ENCODE measurements around the gene AFF2. TPM values are rescaled to one million over a fixed set of nuclear protein-coding genes. Genes with fewer than 3 reads are reported as not detected.

Gene AFF2
- total and polyA plus RNA-seq, 10 donors = 0.04 to 26.6 (median 8.7) TPM

DNA sequence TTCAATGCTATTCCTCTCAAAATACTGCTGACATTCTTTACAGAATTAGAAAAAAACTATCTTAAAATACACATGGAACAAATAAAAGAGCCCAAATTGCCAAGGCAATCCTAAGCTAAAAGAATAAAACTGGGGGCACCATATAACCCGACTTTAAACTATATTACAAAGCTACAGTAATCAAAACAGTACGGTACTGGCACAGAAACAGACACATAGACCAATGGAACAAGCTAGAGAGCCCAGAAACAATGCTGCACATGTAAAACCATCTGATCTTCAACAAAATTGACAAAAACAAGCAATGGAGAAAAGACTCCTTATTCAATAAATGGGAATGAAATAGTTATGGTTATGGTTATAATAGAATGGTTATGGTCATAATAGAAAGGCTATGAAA lies 522.1 kb downstream of the AFF2 start:
- no peak for TF ChIP-seq POLR2A (IDR thresholded peaks at IDR 0.05)
- TF ChIP-seq, protein P1, sequence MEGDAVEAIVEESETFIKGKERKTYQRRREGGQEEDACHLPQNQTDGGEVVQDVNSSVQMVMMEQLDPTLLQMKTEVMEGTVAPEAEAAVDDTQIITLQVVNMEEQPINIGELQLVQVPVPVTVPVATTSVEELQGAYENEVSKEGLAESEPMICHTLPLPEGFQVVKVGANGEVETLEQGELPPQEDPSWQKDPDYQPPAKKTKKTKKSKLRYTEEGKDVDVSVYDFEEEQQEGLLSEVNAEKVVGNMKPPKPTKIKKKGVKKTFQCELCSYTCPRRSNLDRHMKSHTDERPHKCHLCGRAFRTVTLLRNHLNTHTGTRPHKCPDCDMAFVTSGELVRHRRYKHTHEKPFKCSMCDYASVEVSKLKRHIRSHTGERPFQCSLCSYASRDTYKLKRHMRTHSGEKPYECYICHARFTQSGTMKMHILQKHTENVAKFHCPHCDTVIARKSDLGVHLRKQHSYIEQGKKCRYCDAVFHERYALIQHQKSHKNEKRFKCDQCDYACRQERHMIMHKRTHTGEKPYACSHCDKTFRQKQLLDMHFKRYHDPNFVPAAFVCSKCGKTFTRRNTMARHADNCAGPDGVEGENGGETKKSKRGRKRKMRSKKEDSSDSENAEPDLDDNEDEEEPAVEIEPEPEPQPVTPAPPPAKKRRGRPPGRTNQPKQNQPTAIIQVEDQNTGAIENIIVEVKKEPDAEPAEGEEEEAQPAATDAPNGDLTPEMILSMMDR (IDR thresholded peaks at IDR 0.05 in 8 of 11, conservative IDR thresholded peaks at IDR 0.05 in 3 of 11) = no peak
- H3K27me3 ChIP-seq (replicated peaks in 1 of 7) = no peaks in the 10 kb centered on the region
- no peak for DNase-seq
- peaks cover 0 to 33% (median 19%) of the 10 kb centered on the region in 8 donors for H3K9me3 ChIP-seq
- H3K27ac ChIP-seq = no peak overlapping the region
- H3K4me3 ChIP-seq = no peak overlapping the region
- H3K4me1 ChIP-seq = no peaks in the 10 kb centered on the region
- no peaks in the 10 kb centered on the region for H3K36me3 ChIP-seq
- WGBS, 5 donors = 56 to 83% (median 79%) methylated on average over 2 of the region's 2 CpGs
- intact Hi-C loops (cut with DNase I; ENCODE audit: low total_unique reads) = no loop called here

DNA sequence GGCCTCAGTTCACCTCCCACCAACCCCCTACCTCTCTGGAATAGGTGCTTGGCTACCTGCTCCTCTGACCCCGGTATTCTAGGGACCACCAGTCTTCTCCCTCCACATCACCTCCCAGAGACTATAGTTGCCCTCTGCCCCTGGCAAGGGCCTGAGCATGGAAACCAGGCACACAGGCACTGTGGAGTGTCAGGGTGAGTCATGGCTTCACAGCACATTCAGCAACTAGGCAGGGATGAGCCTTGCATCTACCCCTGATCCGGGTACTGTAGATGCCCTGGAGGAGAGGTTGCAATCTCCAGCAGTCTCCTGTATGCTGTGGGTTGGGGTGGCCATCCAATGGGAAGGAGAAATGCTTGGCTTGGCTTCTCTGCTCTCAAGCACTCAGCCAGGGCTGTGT lies 532.0 kb downstream of the AFF2 start:
- Histone ChIP-seq H3K36me3 (no peaks in the 10 kb centered on the region), H3K27ac (no peak overlapping the region), H3K9me3 (no peaks in the 10 kb centered on the region), H3K27me3 (replicated peaks in 1 of 7) (no peaks in the 10 kb centered on the region), H3K4me1 (no peaks in the 10 kb centered on the region), H3K4me3 (no peak overlapping the region)
- 36 to 88% (median 87%) methylated on average over 1 to 2 of the region's 2 CpGs for WGBS, 5 donors
- intact Hi-C loops (cut with DNase I; ENCODE audit: low total_unique reads) = no loop called here
- DNase-seq = no peak
- TF ChIP-seq POLR2A (IDR thresholded peaks at IDR 0.05) (no peak), POLR2AphosphoS5 (IDR thresholded peaks at IDR 0.05) (no peak)
- TF ChIP-seq, protein P1 (IDR thresholded peaks at IDR 0.05 in 8 of 11, conservative IDR thresholded peaks at IDR 0.05 in 3 of 11) = no peak

DNA sequence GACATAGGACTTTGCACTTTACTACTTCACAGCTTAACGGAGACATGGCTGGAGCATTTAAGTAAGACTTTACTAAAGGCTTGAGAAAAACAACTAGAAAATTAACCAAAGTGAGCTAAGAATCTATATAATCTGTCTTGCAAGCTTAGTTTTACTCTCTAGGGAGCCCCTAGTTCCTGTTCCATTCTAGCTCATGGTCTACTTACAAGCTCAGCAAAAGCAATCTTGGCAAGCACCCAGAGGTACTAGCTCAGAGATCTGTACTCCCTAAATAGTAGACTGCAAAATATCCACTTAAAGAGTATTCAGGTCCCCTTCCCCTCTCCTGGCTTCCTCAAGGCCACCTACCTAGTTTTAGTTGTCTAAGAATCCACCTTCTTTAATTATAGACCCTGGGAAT lies 535.7 kb downstream of the AFF2 start:
- DNase-seq = no peak

DNA sequence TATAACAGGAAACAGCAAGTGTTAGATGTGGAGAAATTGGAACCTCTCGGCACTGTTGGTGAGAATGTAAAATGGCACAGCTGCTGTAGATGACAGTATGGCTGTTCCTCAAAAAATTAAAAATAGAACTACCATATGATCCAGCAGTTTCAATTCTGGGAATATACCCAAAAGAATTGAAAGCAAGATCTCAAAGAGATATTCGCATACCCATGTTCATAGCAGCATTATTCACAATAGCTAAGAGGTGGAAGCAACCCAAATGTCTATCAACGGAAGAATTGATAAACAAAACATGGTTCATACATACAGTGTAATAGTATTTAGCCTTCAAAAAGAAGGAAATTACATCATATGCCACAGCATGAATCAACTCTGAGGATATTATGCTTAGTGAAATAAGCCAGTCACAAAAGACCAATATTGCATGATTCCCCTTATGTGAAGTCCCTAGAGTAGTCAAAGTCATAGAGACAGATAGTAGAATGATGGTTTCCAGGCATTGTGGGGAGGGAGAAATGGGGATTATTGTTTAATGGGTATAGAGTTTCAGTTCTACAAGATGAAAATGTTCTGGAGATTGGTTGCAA lies 537.0 kb downstream of the AFF2 start:
- no peak for DNase-seq
- no peaks in the 10 kb centered on the region for H3K27me3 ChIP-seq (replicated peaks in 1 of 7)

More for the DNA sequence above, 535.7 kb downstream of the AFF2 start:
- 64 to 90% (median 83%) methylated on average over 1 of the region's 1 CpG for WGBS, 5 donors
- Histone ChIP-seq H3K27ac (no peak overlapping the region), H3K4me3 (no peak overlapping the region), H3K36me3 (no peaks in the 10 kb centered on the region), H3K9me3 (no peaks in the 10 kb centered on the region), H3K27me3 (replicated peaks in 1 of 7) (no peaks in the 10 kb centered on the region), H3K4me1 (no peaks in the 10 kb centered on the region)
- TF ChIP-seq, protein P1 (IDR thresholded peaks at IDR 0.05 in 8 of 11, conservative IDR thresholded peaks at IDR 0.05 in 3 of 11) = no peak
- TF ChIP-seq POLR2AphosphoS5 (IDR thresholded peaks at IDR 0.05) (no peak), POLR2A (IDR thresholded peaks at IDR 0.05) (no peak)
- intact Hi-C loops (cut with DNase I; ENCODE audit: low total_unique reads) = no loop called here

More for the DNA sequence above, 537.0 kb downstream of the AFF2 start:
- 70 to 88% (median 82%) methylated on average over 3 of the region's 3 CpGs for WGBS, 5 donors
- Histone ChIP-seq H3K4me1 (no peaks in the 10 kb centered on the region), H3K27ac (no peak overlapping the region), H3K36me3 (no peaks in the 10 kb centered on the region), H3K4me3 (no peak overlapping the region), H3K9me3 (no peaks in the 10 kb centered on the region)
- intact Hi-C loops (cut with DNase I; ENCODE audit: low total_unique reads) = no loop called here
- TF ChIP-seq, protein P1 (IDR thresholded peaks at IDR 0.05 in 8 of 11, conservative IDR thresholded peaks at IDR 0.05 in 3 of 11) = no peak
- TF ChIP-seq POLR2A (IDR thresholded peaks at IDR 0.05) = no peak
